Glomerular visceral epithelial cell (primary cell): ENCODE results near the gene TCHHL1.
"Not testable (repeated sequence)": the region's sequence is repeated elsewhere in the genome, so short reads cannot be mapped to it uniquely, and the experiment has no call there.

ENCODE experiments used
- DNase-seq: peaks from one replicate; pipeline ENCODE4 v3.0.0-alpha.2; 2016; ENCODE audit errors: extremely low spot score

Gene TCHHL1

GRCh38 chr1:152086760-152087159, 2.1 kb downstream of the TCHHL1 start:
- no peak for DNase-seq

GRCh38 chr1:152084853-152085252, 4.0 kb downstream of the TCHHL1 start:
- no peak for DNase-seq

GRCh38 chr1:152081026-152081425, 7.8 kb downstream of the TCHHL1 start:
- DNase-seq: not testable (repeated sequence)

GRCh38 chr1:152080494-152080893, 8.4 kb downstream of the TCHHL1 start:
- not testable (repeated sequence) for DNase-seq

GRCh38 chr1:152078831-152079441, 9.9 kb downstream of the TCHHL1 start:
- no peak for DNase-seq

- DNase-seq: no peak
Observed at GRCh38 chr1:152072311-152072710, 16.6 kb downstream of the TCHHL1 start.

GRCh38 chr1:152071123-152071522, 17.7 kb downstream of the TCHHL1 start:
- no peak for DNase-seq

- no peak for DNase-seq
Observed at GRCh38 chr1:152067929-152068328, 20.9 kb downstream of the TCHHL1 start.

GRCh38 chr1:152067150-152067549, 21.7 kb downstream of the TCHHL1 start:
- DNase-seq: no peak

GRCh38 chr1:152061952-152062351, 26.9 kb downstream of the TCHHL1 start:
- no peak for DNase-seq

GRCh38 chr1:152053375-152053774, 35.5 kb downstream of the TCHHL1 start:
- no peak for DNase-seq

- peak; percentile 87 for DNase-seq
Observed at GRCh38 chr1:152052606-152053005, 36.3 kb downstream of the TCHHL1 start.

GRCh38 chr1:152050886-152051675, 37.8 kb downstream of the TCHHL1 start:
- peak; percentile 12 for DNase-seq

GRCh38 chr1:152049291-152050083, 39.4 kb downstream of the TCHHL1 start:
- DNase-seq: no peak

- peak; percentile 93 for DNase-seq
Observed at GRCh38 chr1:152048416-152049009, 40.4 kb downstream of the TCHHL1 start.

GRCh38 chr1:152047730-152048415, 41.0 kb downstream of the TCHHL1 start:
- DNase-seq: peak; percentile 99

GRCh38 chr1:152047413-152047729, 41.5 kb downstream of the TCHHL1 start:
- no peak for DNase-seq

GRCh38 chr1:152044386-152044785, 44.5 kb downstream of the TCHHL1 start:
- DNase-seq: no peak

- DNase-seq: no peak
Observed at GRCh38 chr1:152043870-152044269, 45.0 kb downstream of the TCHHL1 start.

GRCh38 chr1:152042030-152042429, 46.8 kb downstream of the TCHHL1 start:
- DNase-seq: no peak

GRCh38 chr1:152039886-152040285, 49.0 kb downstream of the TCHHL1 start:
- no peak for DNase-seq

- no peak for DNase-seq
Observed at GRCh38 chr1:152039461-152039860, 49.4 kb downstream of the TCHHL1 start.
